RPMI8226 (cell line): ENCODE measurements around the gene FHIT.
"Not testable (repeated sequence)": the region's sequence is repeated elsewhere in the genome, so short reads cannot be mapped to it uniquely, and the experiment has no call there.

ENCODE experiments used
- DNase-seq: peaks from one replicate; pipeline ENCODE4 v3.0.0-alpha.2; 2015

The FHIT gene

GRCh38 chr3:61094608-61095007 is 156.6 kb downstream of the FHIT start:
- DNase-seq: no peak

DNA sequence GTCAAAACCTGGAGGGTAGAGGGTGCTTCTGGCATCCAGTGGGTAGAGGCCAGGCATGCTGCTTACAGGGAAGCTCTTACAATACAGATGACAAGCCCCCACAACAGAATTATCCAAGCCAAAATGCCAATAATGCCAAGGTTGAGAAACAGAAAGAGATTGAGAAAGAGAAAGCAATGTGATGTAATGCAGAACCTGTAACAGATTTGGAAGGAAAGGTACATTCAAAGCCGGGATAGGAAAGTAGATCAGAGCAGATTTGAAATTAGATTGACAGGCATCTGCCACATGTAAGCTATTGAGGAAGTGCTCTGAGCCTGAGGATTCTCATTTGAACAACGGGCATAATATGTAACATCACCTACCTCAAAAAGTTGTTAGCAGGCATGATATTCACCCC is 157.9 kb downstream of the FHIT start:
- no peak for DNase-seq

DNA sequence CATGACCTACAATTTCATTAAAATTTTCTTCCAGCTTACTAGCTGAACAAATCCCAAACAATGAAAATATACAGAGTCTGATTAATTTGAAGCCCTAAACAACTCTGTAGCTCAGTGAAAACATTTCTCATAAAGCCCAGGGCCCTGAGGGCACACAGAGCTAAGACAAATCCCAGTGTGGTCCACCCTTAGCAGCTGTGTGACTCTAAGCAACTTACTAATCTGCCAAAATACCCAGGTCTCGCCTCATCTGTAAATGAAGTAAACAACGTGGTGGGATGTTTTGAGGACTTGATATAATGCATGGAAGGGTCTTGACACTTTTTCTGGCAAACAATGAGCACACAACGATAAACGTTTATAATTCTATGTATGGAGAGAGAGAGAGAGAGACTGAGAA is 158.4 kb downstream of the FHIT start:
- no peak for DNase-seq

- DNase-seq: no peak
Measured at GRCh38 chr3:61090389-61091169, 160.7 kb downstream of the FHIT start.

GRCh38 chr3:61087465-61087864 is 163.8 kb downstream of the FHIT start:
- no peak for DNase-seq

GRCh38 chr3:61081554-61081953 is 169.7 kb downstream of the FHIT start:
- DNase-seq: no peak

GRCh38 chr3:61080737-61081445 is 170.4 kb downstream of the FHIT start:
- no peak for DNase-seq

GRCh38 chr3:61078048-61078752 is 173.1 kb downstream of the FHIT start:
- no peak for DNase-seq

GRCh38 chr3:61077551-61077950 is 173.7 kb downstream of the FHIT start:
- no peak for DNase-seq

DNA sequence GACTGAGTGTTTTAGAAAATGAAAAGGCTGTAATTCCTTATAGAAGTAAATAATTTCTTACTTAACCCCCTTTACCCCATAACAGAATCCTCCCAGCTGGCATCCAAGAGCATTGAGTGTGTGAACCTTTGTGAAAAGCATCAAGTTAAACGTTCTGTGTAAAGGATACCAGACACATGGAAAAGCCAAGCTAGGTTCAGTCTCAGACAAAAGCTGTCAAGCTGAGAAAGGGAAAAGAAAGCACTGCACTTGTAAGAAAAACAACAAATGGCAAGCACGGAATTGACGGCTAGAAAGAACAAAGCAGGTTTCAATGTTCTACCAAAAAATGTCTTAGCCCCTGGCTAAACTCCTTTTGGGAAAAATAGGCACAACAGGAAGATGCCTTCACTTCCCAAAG is 176.5 kb downstream of the FHIT start:
- no peak for DNase-seq

DNA sequence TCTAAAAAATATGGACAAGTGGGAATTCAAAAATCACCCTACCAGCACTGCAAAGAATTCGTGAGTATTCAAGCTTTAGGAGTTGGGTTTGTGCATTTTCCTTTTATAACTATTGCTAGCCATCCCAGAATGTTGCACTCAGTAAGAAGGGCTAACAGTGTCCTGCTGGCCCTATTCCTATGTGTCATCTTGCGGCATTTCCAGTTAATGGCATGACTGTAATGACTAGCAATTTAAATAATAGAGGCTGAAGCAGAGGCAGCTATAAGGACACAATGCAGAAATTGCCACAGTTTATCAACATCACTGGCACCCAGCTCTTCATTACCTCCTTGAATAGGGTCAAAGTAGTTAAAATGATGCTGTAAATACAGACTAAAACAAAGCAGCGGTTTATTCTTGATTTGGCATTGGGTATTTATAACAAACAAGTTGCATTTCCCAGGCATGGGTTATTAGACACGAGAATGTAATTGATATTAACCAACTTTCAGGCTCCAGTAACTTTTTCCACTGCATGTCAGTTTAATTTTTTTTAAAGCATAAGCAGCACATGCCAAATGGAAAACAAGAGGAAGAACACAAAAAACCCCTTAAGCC is 177.6 kb downstream of the FHIT start:
- no peak for DNase-seq

- DNase-seq: no peak
Measured at GRCh38 chr3:61068084-61068483, 183.2 kb downstream of the FHIT start.

- DNase-seq: no peak
Measured at GRCh38 chr3:61066800-61067199, 184.5 kb downstream of the FHIT start.

GRCh38 chr3:61066222-61066621 is 185.0 kb downstream of the FHIT start:
- DNase-seq: not testable (repeated sequence)

DNA sequence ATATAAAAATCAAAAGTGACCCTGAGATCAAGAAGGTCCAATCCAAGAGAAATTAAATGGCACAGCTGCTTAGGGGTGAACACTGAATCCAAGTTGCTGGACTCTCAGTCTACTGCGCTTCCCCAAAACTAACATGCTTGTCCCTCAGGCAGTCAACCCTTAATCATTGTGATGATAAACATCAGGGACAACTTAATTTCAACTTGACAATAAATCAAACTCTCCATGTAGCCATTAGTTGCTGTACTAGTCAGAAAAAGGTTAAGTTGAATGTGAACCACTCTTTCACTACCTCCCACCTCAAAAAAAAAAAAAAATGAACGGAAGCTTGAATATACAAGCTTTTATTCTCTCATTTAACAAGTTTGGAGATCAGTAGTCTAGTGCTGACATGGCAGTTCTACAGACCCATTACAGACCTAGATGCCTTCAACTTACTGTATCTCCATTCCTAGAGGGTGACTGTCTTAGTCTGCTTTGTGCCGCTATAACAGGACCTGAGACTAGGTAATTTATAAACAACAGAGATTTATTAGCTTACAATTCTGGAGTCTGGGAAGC is 185.7 kb downstream of the FHIT start:
- no peak for DNase-seq

DNA sequence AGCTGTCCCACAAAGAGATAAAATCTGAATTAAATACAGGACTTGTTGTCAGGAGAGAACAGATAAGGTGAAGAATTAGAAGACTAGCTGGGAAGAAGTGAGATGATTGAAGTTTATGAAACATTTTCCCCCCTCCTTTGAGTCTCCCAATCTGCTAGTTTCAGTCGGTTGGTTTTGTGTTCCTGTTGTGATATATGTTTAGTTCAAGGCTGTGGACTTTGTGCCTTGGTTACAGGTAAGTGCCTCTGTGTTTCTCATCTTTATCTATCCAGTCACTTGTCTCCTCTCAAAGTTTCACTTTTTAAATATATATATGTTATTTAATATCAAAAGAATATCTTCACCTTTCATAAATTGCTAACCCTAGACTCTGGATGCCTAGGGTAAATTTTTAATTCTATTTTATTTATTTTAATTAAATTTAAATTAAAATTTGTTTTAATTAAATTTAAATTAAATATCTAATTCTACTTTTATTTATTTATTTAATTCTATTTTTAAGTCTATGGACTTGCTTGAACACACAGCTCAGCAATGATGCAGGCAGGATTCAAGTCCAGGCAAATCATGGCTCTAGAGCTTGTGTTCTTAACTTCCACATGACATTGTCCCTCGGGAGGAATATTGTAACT is 190.0 kb downstream of the FHIT start:
- no peak for DNase-seq

DNA sequence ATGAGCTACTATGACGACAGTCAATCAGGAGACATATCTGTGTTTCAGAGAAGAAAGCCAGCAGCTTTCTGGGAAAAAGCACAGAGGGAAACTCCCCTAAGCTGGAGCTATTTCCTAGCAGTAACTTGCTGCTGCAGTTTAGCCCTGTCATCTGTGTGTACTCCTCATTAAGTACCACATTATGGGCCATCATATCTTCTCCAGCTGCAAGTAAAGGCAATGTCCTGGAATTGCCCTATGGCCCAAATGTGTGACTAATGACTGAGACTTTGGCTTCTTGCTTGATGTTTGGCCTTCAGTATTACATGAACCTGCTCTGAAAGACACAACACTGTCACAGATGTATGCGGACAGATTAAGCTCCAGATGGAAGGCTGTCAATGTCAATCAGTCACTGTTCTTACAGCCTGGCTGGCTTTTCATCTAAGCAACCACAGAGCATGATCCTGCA is 190.8 kb downstream of the FHIT start:
- no peak for DNase-seq

GRCh38 chr3:61058836-61059235 is 192.4 kb downstream of the FHIT start:
- DNase-seq: no peak

DNA sequence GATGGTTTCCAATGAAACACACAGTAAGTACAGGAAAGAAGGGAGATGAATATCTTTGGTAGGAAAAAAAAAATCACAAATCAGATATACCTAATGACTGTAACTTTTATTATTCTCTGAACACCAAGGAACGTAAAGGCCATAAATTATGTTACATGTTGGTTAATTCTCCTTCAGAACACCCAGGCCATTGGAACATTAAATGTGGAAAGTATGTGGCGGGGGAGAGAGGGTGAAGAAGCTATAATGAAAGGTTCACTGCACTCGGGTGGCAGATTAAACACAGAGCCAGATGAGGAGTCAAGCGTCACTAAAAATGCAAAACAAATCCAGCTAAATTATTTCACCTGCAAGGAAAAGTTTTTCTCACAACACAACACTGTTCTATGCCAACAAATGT is 193.8 kb downstream of the FHIT start:
- no peak for DNase-seq

DNA sequence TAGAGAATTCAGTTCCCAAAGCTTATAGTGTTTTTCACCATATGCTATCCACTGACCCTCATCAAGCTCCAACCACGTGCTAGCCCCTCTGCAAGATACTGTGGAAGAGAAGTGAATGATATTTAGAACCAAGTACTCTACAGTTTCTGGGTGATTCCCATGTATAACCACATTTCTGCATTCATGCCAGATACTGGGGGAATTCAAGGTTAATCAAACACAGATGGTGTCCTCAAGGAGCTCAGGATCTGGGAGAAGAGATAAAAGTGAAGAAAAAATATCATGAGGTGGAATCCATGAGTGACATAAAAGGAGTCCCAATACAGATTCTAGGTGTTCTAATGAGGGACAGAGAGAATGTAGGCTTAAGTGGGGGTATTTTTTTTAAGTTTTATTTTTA is 195.8 kb downstream of the FHIT start:
- no peak for DNase-seq

DNA sequence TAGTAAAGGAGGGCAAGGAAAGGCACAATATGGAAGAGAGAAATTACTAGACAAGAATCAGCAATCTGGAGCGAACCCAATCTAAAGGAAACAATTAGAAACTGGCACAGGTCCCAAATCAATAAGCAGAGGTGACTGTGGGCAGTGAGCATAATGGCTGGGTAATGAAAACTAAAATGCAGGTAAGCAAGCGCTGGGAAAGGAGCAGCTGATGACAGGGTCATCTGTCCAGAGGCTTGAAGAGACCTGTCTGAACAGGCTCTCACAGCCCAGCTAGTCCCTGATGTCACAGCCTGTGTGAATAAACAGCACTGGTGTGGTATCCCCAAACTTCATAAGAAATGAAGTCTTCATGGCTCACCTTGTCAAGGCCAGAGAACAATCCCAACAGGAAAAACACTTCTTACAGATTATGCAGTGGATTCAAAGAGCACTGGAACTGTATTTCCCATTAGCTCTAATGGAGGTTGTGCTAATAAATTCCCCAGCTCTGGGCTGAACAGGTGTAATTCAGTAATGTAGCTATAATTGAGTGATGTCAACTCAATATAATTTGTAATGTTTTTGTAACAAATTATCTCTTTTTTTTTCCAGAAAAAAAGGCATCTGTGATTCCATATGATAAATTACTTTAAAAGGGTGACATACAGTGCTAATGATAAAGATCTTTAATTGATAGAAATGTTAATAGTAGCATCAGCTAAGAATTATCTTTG is 197.3 kb downstream of the FHIT start:
- no peak for DNase-seq

DNA sequence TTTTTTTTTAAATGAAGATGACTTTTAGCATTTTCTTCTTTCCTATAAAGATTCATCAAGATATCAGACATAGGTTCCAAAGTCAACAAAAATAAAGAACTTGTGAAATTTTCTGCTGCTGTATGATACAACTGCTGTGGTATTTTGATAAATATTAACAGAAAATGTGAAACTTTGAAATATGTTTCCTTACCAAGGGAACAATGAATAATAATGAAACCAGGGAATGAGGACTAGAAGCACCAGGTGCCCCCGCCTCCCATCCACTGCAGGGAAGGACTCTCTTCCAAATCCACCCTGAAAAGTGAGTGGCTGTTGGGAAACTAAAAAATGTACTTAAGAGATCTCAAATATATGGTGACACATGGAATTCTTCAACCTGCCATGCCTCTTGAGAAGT is 198.4 kb downstream of the FHIT start:
- no peak for DNase-seq
